Upper lobe of right lung (tissue), 1 donor: Measurements from ENCODE around the gene SP6. TPM values are rescaled to one million over a fixed set of nuclear protein-coding genes. Genes with fewer than 3 reads are reported as not detected.

Experiments used
- ATAC-seq: fragments of 200-7000 bp; cut with Tn5 transposase; one replicate; pipeline ENCODE4 v1.9.1; 2020; ENCODE audit warnings: mild to moderate bottlenecking, moderate library complexity
- DNase-seq: peaks from one replicate; pipeline ENCODE4 v3.0.0-alpha.2; 2020
- H3K27ac ChIP-seq: fragments of 200-600 bp; one replicate; pipeline ENCODE4 v1.8.0; 2022
- H3K27me3 ChIP-seq: fragments of 200-600 bp; one replicate; pipeline ENCODE4 v1.8.0; 2022; ENCODE audit warnings: mild to moderate bottlenecking
- H3K36me3 ChIP-seq: fragments of 200-600 bp; one replicate; pipeline ENCODE4 v1.8.0; 2022
- H3K4me1 ChIP-seq: fragments of 200-600 bp; one replicate; pipeline ENCODE4 v1.8.0; 2022
- H3K4me3 ChIP-seq: fragments of 200-600 bp; one replicate; pipeline ENCODE4 v1.8.0; 2022; ENCODE audit warnings: mild to moderate bottlenecking
- H3K9me3 ChIP-seq: fragments of 200-600 bp; one replicate; pipeline ENCODE4 v1.8.0; 2022
- intact Hi-C: fragments of 100-400 bp; cut with DNase I; formaldehyde crosslinking; loops from one replicate; pipeline ENCODE4 v1.11.0; 2022
- total RNA-seq: library from RNA; stranded (reverse); fragmentation: NEBNext Ultra II Directional; extraction: Animal tissue kit (Norgen Biotek cat#: 25700); gene quantifications from one replicate; pipeline ENCODE4 v1.2.1, GENCODE V29; 2021
- TF ChIP-seq, protein P1 (sequence below): fragments of 200-600 bp; IDR thresholded peaks from one replicate; pipeline ENCODE4 v1.8.0; 2022; ENCODE audit warnings: antibody characterized with exemption
- donor health status: DM: no; HTN: yes; CAD: no; lungs with severe emphysema.

The SP6 gene
- total RNA-seq, 1 donor from 2014 or later = 8.5 TPM

DNA sequence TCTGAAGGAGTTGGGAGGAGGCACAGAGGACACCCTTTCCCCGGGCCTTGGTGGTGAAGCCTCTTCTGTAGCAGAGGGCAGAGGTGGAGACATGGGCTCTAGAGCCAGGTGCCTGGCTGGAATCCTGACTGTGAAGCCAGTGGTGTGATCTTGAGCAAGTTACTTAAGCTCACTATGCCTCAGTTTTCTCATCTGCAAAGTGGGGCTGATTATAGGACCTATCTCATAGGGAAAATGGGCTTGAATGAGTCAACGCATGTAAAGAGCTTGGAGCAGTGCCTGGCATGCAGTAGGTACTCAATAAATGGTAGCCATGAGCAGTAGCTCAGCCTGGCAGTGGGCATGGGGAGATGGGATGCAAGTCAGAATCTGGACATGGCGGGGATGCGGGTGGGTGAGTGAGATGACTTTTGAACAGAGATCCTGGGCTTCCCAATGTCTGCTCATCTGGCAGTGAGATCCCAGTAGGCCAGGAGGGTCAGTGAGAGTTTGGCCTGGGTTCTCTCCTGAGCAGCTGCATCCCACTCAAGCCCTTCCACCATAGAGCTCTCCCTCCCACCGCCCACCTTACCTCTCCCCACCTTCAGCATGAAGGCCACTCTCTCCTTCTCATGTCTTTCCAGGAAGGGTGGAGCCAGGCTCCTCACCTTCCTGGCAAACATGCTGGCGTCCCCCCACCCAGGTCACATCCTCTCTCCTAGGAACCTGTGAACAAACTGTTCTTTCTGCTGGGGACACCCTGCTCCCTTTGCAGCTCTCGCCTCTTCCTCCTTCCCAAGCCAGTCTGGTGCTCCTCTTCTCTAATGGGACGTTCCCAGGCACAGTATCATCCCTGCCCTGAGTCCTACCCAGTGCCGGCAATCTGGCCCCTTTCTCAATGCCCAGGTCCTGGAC lies 32.0 kb upstream of the SP6 start:
- no peak for ATAC-seq
- DNase-seq = no peak
- Histone ChIP-seq H3K27me3 (no peaks in the 10 kb centered on the region), H3K9me3 (no peaks in the 10 kb centered on the region), H3K27ac (peak overlapping the region; percentile 70), H3K36me3 (no peaks in the 10 kb centered on the region), H3K4me1 (peaks cover 21% of the 10 kb centered on the region), H3K4me3 (peak overlapping the region; percentile 26)
- intact Hi-C loops = no loop called here
- TF ChIP-seq, protein P1, sequence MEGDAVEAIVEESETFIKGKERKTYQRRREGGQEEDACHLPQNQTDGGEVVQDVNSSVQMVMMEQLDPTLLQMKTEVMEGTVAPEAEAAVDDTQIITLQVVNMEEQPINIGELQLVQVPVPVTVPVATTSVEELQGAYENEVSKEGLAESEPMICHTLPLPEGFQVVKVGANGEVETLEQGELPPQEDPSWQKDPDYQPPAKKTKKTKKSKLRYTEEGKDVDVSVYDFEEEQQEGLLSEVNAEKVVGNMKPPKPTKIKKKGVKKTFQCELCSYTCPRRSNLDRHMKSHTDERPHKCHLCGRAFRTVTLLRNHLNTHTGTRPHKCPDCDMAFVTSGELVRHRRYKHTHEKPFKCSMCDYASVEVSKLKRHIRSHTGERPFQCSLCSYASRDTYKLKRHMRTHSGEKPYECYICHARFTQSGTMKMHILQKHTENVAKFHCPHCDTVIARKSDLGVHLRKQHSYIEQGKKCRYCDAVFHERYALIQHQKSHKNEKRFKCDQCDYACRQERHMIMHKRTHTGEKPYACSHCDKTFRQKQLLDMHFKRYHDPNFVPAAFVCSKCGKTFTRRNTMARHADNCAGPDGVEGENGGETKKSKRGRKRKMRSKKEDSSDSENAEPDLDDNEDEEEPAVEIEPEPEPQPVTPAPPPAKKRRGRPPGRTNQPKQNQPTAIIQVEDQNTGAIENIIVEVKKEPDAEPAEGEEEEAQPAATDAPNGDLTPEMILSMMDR = no peak

DNA sequence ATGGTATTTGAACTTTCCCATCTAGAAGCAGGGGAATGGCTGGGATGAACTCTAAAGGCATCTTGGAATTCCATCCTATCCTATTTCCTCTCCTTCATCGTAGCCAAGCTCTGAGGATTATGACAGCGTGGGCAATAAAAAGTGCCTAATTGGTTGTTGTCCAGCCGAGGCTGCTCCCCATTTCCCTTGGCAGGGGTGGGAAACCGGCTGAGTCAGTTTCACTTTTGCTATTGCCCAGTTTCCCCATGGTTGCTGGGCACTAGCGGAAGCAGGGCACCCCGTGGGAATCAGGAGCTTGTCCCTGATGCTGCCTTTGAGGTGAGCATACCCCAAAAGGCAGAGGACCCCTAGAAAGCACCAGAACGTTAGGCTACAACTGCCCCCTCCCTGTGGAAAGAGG lies 31.3 kb upstream of the SP6 start:
- Histone ChIP-seq H3K4me1 (peaks cover 21% of the 10 kb centered on the region), H3K9me3 (no peaks in the 10 kb centered on the region), H3K27me3 (no peaks in the 10 kb centered on the region), H3K36me3 (no peaks in the 10 kb centered on the region), H3K4me3 (peak overlapping the region; percentile 26), H3K27ac (peak overlapping the region; percentile 70)
- intact Hi-C loops = no loop called here
- peak; percentile 61 for ATAC-seq
- TF ChIP-seq, protein P1 = no peak
- DNase-seq = no peak

DNA sequence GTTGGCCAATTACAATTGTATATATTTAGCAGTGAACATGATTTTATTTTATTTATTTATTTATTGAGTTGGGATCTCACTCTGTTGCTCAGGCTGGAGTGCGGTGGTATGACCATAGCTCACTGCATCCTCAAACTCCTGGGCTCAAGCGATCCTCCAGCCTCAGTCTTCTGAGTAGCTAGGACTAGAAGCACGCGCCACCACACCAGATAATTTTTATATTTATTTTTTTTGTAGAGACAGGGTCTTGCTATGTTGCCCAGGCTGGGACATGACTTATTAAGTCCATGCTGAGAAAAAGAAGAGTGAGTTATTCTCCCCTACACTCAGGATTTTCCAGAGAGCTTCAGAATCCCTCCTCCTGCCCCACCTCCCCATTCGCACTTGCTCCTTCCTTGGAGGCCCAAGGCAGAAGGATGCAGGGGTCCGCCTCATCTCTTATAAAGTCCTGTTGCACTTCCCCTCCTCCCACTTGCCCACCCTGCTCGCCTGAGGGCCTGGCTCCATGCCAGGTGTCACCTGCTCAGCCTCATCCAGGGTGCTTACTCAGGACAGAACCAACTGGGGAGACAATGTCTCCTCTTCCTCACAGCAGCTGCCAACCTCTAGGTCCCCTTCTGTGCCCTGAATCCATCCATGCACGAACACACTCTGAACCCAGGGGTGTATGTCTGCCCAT lies 29.0 kb upstream of the SP6 start:
- no peaks in the 10 kb centered on the region for H3K9me3 ChIP-seq
- H3K4me3 ChIP-seq = no peak overlapping the region
- no peaks in the 10 kb centered on the region for H3K36me3 ChIP-seq
- no peak overlapping the region for H3K27ac ChIP-seq
- intact Hi-C loops = no loop called here
- peaks cover 21% of the 10 kb centered on the region for H3K4me1 ChIP-seq
- TF ChIP-seq, protein P1 = no peak
- ATAC-seq (no peak), DNase-seq (no peak)
- H3K27me3 ChIP-seq = no peaks in the 10 kb centered on the region

DNA sequence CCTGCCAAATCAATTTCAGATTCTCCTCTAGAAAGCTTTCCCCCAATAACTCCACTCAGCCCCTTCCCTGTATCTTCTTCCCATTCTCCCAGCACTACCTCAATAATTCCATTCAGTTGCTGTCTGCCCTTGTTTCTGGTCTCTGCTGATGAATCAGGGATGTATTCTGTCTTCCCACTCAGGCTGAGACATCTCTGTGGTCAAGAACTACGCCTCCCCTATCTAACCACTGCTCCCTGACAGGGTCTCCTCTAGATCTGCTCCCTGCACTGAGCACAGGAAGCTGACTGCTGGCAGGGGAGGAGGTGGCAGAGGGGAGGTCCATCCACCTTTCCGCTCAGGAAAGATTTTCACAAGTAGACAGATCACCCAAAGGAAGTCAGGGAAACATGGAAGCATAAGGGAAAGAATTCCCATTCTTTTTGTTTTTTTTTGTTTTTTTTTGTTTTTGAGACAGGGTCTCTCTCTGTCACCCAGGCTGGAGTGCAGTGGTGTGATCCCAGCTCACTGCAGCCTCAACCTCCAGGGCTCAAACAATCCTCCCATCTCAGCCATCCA lies 28.1 kb upstream of the SP6 start:
- Histone ChIP-seq H3K4me1 (peaks cover 17% of the 10 kb centered on the region), H3K9me3 (no peaks in the 10 kb centered on the region), H3K36me3 (no peaks in the 10 kb centered on the region), H3K4me3 (no peak overlapping the region), H3K27ac (no peak overlapping the region), H3K27me3 (peaks cover 7% of the 10 kb centered on the region)
- intact Hi-C loops = no loop called here
- no peak for ATAC-seq
- no peak for DNase-seq
- TF ChIP-seq, protein P1 = no peak

DNA sequence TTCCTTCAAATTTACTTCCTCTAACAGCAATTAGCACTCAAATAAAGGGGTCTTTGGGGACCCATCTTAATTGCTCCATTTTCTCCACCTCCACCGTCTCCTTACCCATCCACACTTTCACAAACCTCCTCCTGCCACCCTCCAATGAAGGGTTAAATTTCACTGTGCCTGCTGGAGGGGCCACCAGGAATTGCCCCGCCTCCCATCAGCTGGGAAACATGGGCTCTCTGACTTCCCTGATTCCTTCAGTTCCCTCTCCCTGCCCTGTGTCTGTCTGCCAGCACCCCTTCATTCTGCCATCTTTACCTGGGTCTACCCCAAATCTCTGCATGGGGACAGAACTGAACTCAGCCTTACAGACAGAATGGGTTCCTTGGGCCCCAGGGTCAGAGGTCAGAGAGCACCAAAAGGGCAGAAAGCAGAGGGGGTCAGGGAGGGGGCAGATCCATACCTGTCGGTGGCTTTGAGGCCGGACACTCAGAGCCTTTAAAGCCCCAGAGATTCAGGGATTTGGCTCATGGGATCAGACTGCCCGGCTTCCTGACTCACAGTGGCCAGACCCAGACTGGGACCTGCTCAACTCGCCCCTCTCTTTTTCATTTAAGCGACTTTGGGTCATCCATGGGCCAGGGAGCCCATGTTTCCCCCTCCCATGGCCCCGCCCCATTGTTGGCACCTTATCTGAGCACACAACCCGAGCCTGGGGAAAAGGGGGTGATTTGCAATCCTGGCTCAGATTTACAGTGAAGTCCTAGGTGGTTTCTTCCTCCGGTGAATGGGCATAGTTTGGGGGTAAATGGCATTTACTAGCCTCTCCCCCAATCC lies 27.5 kb upstream of the SP6 start:
- no peak for DNase-seq

More for the DNA sequence above, 27.5 kb upstream of the SP6 start:
- no peak for ATAC-seq
- Histone ChIP-seq H3K27me3 (peaks cover 8% of the 10 kb centered on the region), H3K4me1 (peaks cover 13% of the 10 kb centered on the region), H3K27ac (no peak overlapping the region), H3K36me3 (no peaks in the 10 kb centered on the region), H3K4me3 (no peak overlapping the region), H3K9me3 (no peaks in the 10 kb centered on the region)
- intact Hi-C loops = no loop called here
- TF ChIP-seq, protein P1 = no peak
